GM18907 (cell line): Measurements from ENCODE around the gene PTPN3.
"Not testable (repeated sequence)": the region's sequence is repeated elsewhere in the genome, so short reads cannot be mapped to it uniquely, and the experiment has no call there.

ENCODE experiments used
- ATAC-seq: cut with Tn5 transposase; IDR thresholded peaks from one replicate; pipeline ENCODE4 v1.9.1; 2021; ENCODE audit warnings: mild to moderate bottlenecking, moderate library complexity; ENCODE audit not compliant: unreplicated experiment

Gene PTPN3, protein sequence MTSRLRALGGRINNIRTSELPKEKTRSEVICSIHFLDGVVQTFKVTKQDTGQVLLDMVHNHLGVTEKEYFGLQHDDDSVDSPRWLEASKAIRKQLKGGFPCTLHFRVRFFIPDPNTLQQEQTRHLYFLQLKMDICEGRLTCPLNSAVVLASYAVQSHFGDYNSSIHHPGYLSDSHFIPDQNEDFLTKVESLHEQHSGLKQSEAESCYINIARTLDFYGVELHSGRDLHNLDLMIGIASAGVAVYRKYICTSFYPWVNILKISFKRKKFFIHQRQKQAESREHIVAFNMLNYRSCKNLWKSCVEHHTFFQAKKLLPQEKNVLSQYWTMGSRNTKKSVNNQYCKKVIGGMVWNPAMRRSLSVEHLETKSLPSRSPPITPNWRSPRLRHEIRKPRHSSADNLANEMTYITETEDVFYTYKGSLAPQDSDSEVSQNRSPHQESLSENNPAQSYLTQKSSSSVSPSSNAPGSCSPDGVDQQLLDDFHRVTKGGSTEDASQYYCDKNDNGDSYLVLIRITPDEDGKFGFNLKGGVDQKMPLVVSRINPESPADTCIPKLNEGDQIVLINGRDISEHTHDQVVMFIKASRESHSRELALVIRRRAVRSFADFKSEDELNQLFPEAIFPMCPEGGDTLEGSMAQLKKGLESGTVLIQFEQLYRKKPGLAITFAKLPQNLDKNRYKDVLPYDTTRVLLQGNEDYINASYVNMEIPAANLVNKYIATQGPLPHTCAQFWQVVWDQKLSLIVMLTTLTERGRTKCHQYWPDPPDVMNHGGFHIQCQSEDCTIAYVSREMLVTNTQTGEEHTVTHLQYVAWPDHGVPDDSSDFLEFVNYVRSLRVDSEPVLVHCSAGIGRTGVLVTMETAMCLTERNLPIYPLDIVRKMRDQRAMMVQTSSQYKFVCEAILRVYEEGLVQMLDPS

DNA sequence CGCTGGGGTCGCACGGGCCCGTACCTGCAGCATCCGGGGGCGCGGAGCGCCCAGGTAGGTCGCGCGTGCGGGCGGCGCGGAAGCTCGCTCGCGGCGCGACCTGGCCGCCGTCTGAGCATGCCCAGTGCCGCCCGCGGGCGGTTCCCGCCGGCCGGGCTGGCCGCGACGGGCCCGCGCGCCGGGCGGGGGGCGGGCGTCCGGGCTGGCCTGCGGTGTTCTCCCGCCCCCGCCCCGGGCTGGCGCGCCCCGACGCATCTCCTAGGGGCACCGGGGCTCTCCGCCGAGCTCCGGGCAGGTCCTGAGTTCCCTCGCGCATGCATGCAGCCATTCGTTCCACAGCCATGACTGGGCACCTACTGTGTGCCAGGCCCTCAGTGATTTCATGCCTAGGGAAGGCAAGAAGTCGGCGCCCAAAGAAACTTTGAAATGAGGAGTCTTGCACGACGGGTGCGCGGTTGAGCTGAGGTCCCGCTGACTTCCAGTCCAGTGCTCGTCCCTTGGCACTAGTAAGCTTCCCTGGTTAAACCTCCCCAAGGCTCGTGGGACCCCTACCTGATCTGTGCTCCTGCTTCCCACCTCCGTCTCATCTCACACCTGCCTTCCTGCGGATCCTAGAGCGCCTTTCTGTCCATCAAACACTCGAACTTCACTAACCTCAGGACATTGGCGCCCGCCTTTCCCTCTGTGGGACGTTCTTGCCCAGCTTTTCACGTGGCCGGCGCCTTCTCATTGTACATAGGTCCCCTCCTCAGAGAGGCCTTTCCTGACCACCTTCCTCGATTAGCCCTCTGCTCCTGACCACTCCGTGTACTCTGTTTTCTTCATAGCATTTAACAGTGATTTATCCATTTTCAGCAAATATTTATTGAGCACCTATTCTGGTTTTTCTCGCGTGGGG is at the start of gene PTPN3:
TSS of gene PTPN3 (minus strand) at position 113 of the 898 bp plus-strand sequence. CDS start 34,873 bp downstream, outside the sequence.
- no peak for ATAC-seq

DNA sequence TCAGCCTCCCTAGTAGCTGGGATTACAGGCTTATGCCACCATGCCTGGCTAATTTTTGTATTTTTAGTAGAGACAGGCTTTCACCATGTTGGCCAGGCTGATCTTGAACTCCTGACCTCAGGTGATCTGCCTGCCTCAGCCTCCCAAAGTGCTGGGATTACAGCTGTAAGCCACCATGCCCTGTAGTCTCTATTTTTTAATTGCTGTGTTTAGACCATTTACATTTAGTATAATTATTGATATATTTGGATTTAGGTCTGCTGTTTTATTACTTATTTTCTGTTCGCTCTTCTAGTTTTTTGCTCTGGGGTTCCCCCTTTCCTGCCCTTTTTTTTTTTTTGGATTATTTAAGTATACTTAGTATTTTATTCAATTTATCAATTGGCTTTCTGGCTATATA is 46.8 kb upstream of the PTPN3 start:
- ATAC-seq, result not testable (repeated sequence)

DNA sequence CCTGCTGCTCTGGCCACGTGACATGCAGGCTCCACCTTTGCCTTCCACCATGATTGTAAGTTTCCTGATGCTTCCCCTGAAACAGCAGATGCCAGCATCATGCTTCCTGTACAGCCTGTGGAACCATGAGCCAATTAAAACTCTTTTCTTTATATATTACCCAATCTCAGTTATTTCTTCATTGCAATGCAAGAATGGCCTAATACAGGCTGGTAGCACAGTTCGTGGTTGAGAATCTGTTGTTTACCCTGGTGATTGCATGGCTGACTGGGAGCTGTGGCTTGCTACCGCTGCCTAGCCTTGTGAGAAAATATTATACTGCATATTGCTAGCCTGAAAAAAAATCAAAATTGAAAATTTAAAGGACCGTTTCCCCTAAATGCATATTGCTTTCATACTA is 44.8 kb upstream of the PTPN3 start:
- ATAC-seq, result no peak

DNA sequence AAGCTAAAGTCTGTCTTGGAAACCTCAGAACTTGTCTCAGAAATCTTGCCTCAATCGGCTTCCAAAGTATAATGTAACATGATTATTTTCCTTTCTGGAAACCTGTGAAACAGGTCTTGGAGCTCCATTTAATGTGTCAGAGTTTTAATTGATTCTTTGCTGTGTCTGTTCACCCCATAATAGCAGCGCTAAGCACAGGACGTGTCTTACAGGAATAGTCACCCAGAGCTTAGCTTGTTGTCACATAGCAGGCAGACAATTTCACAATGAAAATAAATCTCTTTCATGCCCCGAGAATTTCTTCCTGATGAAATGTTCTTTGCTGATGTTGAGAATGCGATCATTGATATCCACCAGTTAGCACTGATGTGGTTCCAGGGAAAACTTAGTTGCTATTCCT is 40.2 kb upstream of the PTPN3 start:
- ATAC-seq, result no peak

DNA sequence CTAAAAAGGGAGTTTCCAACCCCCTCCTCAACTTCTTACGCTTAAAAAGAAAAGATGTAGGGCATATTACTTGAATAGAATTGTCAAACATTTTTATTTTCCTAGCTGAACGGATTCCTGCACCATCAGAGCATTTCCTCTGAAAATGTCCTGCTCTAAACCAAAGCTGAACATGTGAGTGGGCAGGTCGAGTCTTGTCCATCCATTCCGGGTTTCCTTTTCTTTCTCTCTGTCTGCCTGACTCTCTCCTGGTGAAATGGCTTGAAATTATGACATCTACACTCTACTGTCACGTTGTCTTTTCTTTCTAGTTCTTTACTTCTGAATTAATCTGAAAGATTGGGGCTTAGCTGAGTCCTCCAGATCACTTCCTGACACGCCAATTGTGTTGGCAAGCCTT is 39.2 kb upstream of the PTPN3 start:
- no peak for ATAC-seq

DNA sequence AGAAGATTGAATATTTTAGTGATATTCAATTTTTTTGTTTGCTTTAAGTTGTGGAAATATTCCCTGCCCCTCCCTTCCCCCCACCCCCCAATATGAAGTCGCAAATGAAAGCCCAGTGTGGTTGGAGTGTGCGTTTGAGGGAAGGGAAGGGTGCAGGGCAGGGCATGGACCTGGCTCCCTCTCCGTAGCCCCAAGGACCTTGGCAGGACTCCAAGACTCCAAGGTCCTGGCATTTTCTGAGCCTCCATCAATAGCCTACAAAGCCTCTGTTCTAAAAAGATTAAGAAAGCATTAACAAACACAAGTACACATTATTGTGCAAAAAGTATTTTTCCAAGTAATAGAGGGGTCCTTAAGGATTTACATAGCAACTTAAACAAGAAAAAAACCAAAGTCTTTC is 38.8 kb upstream of the PTPN3 start:
- ATAC-seq, result no peak

DNA sequence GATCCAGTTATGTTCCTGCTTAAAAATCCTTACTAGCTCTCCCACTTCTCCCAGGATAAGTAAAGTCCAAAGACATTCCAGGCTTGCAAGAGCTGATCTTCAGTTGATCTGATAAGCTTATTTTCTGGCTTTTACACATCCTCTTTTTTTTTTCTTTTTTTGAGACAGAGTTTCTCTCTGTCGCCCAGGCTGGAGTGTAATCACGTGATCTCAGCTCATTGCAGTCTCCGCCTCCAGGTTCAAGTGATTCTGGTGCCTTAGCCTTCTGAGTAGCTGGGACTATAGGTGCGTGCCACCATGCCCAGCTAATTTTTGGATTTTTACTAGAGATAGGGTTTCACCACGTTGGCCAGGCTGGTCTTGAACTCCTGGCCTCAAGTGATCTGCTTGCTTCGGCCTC is 37.3 kb upstream of the PTPN3 start:
- ATAC-seq, result no peak

DNA sequence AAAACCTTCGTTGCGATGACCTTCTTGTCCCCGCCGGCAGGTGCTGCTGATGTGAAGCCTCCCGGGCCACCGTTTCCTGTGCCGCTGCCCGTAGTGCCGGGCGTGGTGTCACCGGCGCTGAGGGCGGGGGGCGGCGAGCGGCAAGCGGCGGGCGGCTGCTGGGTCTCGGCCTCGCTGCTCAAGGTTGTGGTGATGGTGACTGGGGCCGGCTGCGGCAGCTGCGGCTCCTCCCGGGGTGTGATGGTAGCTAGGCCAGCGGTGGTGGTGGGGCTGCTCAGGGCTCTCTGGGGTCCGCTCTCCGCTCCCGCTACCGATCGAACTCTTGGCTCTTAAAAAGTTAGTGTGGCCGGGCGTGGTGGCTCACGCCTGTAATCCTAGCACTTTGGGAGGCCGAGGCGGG is 36.0 kb upstream of the PTPN3 start:
- ATAC-seq, result no peak

DNA sequence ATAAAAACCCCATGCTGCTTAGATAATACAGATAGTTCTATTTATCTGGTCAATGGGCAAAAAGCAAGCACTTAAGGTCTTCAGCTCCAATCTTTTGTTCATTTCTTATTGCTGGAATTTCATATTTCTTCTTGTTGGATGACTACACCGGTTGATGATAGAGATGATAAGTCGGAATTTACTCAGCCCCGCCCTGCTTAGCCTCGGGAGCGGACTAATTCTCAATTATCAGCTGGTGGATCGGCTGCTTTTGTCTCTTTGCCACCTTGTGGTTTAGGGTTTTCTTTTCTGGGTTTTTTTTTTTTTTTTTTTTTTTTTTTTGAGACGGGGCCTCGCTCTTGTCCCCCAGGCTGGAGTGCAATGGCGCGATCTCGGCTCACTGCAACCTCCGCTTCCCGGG is 34.5 kb upstream of the PTPN3 start:
- not testable (repeated sequence) for ATAC-seq

DNA sequence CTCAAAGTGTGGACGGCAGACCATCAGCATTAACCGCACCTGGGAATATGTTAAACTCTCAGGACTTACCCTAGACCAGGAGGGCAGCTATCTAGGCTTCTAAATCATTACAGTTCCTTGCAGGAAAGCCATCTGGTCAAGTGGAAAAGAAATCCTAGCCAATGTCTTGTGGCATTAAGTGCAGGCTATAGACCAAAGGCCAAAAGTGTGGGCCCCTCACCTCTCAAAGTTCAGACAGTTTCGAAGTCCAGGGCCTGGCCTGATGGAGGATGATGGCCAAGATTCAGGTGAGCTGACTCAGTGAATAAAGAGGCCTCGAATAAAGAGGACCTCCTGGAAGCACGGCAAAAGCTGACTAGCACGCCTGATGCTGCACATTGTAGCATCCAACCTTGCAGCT is 24.0 kb upstream of the PTPN3 start:
- ATAC-seq, result no peak

DNA sequence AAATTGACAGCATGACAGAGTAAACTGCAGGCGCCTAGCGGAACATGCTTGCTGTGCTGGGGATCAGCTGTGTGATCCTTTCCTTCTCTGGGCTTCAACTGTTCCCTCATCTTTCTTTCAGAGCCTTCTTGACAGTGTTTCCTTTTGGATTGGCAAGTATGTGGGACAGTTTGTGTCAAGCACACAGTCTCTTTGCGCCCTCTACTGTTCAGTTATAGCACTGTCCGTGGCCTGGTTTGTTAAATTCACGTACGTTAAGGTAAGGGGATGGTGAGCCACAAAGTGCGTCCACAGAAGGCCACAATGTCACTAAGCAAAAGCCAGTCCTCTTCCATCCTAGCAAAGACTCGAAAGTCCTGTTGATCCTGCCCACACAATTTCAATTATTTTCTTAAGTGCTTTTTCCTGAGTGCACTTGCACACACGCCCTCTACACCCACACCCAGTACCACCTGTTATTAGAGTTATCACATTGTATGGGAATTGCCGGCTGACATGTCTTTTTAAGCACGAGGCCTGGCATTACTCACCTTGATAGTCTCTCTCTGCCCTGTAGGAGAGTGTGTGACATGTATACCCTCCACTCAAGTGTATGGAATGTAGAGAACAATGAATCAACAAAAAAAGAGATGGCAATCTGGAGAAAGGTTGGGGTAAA is 22.5 kb upstream of the PTPN3 start:
- ATAC-seq, result peak; percentile 90

DNA sequence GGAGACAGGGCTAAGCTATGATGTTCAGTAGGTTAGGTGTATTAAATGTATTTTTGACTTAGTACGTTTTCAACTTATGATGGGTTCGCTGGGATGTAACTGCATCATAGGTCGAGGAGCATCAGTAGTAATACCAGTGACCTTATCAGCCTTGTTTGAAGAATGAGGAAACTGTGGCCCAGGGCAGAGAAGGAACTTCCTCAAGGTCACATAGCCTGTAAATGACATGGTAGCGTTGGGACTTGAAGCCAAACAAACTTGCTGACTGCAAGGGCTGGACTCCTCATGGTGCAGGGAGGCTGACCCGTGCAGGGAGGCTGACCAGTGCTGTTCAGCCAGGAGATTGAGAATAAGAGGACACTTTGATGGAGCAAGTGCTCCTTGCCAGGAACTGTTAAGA is 21.3 kb upstream of the PTPN3 start:
- ATAC-seq, result no peak

DNA sequence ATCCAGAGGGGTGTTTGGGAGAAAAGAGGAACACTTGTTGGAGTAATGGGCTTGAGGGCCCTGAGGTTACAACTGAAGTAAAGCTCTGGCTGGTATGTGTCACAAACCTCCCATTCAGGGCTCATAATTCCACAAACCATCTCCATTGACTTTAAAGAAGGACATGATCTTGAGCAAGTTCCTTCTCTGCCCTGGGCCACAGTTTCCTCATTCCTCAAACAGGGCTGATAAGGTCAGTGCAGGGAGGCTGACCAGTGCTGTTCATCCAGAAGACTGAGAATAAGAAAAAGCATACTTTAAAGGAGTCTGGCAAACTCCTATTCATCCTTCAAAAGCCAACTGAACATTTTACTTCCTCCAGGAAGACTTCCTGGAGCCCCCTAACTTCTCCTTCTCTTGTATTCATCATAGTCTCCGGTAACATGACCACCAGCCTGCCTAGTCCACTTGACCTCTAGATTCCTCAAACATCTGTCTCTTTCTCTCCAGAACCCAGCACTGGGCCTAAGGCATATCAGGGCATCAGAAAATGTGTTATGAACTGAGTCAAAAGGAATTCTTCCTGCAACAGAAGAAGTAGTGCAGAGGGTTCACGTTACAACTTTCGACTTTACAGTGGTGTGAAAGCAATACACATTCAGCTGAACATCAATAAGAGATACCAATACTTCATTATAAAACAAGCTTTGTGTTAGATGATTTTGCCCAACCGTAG is 20.7 kb upstream of the PTPN3 start:
- ATAC-seq, result no peak

DNA sequence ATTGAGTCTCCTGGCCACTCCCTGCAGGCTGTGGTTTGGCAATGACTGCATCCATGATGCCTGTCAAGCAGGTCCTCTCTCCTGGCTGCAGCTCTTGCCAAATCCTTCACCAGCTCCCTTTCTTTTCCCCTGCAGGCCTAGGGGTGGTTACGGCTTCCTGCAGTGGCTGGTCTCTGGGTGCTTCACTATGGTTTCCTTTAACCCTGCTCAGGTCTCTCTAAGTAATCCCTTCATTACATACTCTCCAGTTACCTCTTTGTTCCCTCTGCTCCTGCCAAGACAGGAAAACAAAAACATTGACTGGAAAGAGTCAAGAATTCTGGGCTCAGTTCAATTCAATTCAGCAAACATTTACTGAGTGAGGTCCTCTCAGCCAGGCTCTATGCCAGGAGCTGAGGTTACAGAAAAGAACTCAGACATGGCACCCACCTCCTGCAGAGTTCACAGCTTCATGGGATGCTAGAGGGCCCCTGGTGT is 19.8 kb upstream of the PTPN3 start:
- ATAC-seq, result no peak

DNA sequence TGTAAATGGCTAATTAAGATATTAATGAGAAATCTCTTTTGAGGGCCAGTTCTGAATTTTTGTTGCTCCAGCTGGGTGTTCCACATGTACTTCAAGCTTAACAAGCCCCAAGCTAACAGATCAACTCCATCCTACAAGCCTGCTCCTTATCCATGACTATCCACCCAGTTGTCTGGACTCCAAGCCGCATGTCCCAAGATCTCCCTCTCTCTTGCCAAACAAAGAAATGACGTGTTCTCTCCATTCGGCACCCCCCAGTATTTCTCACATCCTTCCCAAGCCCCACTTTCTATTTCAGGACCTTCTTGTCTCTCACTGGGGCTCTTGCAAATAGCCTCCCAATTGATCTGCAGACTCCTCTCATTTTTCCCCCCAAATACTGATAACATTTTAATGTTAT is 15.8 kb upstream of the PTPN3 start:
- ATAC-seq, result no peak

DNA sequence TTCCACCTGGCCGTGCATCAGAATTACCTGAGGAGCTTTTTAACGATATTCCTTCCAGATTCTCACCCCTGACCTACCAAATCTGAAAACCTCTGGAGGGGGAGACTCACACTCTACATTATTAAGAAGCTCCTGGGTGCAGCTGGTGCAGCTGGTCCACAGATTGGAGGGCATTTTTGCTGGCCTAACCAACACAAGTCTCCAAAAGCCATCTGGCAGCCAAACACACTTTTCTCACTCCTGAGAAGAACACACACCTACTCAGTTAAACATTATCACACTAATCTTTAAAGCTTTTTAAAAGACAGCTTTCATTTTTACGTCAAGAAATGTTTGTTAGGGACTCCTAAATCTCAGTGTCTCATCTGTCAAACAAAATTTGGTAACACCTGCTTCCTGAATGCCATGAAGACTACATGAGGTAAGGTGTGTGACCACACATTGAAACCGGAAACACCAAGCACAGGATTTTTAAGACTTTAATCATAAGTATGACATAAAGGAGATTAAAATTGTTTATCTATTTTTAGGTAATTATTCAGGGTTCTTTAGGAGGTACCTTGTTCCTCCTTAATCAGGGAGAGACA is 14.2 kb upstream of the PTPN3 start:
- ATAC-seq, result peak; percentile 72

DNA sequence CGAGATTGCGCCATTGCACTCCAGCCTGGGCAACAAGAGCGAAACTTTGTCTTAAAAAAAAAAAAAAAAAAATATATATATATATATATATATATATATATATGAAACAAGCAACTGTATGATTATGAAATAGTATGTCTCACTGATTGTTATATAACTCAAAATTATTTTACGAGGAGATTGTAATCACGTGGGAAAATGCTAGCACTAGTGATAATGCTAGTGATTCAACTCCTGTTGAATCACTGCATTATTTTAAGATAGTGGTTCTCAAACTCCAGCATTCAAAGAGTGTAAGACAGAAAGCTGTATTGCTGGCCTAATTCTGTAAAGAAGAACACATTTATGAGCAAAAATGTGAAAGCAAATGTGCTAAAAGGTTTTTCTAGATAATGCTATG is 12.4 kb upstream of the PTPN3 start:
- no peak for ATAC-seq

DNA sequence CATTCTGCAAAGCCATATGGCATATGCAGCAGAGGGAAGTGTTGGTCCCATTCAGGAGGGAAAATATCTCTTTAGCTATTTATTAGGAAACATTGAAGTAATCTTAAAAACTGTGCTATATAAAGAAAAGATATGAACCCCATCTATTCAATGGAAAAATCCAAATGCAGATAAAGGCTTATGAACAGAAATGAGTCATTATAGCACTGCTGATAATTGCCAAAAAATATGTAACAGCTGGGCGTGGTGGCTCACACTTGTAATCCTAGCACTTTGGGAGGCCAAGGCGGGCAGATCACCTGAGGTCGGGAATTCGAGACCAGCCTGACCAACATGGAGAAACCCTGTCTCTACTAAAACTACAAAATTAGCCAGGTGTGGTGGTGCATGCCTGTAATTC is 11.9 kb upstream of the PTPN3 start:
- ATAC-seq, result not testable (repeated sequence)

DNA sequence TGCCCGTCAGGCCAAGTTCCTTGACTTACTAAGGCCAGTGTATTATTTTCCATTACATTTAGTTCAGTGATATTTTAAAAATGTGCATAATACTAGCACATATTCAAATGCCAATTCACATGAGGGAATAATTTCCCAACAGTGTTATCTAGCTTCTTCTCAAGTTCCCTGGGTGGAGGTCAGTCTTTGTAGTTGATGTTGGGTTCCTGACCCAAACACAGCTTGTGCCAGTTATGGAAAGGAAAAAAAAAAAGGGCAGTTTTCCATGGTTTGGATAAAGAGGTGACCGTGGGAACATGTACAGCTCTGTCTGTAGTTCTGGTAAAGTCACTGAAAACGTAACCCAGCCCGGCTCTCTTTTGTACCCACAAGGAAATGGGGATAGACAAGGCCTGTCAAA is 11.5 kb upstream of the PTPN3 start:
- no peak for ATAC-seq
